ENCODE data around the gene SCLT1. TPM values are rescaled to one million over a fixed set of nuclear protein-coding genes. Genes with fewer than 3 reads are reported as not detected.

Gene SCLT1
- total RNA-seq, 1 experiment from 2014 or later, result 15.2 TPM

DNA sequence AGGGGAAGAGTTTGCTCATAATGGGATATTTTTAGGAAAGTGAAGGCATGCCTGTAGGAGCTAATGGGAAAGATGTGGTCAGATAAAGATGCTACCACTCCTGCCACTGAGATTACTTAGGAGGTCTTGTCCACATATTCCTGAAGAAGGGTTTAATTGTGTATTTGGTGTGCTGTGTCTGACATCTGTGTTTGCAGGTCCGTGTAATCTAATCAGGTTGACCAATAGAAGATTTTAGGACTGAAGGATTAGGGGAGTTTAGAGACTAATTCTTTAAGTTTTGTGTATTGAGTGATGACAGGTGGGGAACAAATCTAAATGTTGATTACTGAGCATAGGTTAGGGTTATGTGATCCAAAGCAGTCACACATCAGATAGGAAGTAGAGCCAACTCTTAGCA lies 226.6 kb downstream of the SCLT1 start:
- BruUV-seq (replicated peaks), result no TSS peak
- no peaks in the 10 kb centered on the region for H3K9me3 ChIP-seq (ENCODE audit: low read length)
- no peak overlapping the region for H3K4me2 ChIP-seq (ENCODE audit: low read length)
- no peak overlapping the region for H3K4me3 ChIP-seq (ENCODE audit: low read length)
- POLR2A ChIA-PET (ENCODE audit: unreplicated experiment), result no interaction called here
- no peaks in the 10 kb centered on the region for H3F3A ChIP-seq (ENCODE audit: low read length, unreplicated experiment)
- no peak overlapping the region for H2AFZ ChIP-seq (ENCODE audit: low read length)
- DNase-seq, result no peak
- H3K9me2 ChIP-seq (replicated peaks; ENCODE audit: low read length), result no peaks in the 10 kb centered on the region
- no peak overlapping the region for H3K9ac ChIP-seq (ENCODE audit: low read length)
- peaks cover 5% of the 10 kb centered on the region; the same call in 1 of the 2 replicates for H3K36me3 ChIP-seq (ENCODE audit: low read depth, low read length)
- no peaks in the 10 kb centered on the region for H3K4me1 ChIP-seq (ENCODE audit: insufficient read depth, low read length)
- no peaks in the 10 kb centered on the region for H3K27me3 ChIP-seq (ENCODE audit: low read length)
- CTCF ChIA-PET, result no interaction called here
- no peak overlapping the region for H3K27ac ChIP-seq (ENCODE audit: low read length)
- TF ChIP-seq EZH2phosphoT487 (IDR thresholded peaks at IDR 0.05; ENCODE audit: borderline replicate concordance, low read length) (no peak), EZH2 (IDR thresholded peaks at IDR 0.05; ENCODE audit: low read length, unreplicated experiment) (no peak)
- TF ChIP-seq, protein P1, sequence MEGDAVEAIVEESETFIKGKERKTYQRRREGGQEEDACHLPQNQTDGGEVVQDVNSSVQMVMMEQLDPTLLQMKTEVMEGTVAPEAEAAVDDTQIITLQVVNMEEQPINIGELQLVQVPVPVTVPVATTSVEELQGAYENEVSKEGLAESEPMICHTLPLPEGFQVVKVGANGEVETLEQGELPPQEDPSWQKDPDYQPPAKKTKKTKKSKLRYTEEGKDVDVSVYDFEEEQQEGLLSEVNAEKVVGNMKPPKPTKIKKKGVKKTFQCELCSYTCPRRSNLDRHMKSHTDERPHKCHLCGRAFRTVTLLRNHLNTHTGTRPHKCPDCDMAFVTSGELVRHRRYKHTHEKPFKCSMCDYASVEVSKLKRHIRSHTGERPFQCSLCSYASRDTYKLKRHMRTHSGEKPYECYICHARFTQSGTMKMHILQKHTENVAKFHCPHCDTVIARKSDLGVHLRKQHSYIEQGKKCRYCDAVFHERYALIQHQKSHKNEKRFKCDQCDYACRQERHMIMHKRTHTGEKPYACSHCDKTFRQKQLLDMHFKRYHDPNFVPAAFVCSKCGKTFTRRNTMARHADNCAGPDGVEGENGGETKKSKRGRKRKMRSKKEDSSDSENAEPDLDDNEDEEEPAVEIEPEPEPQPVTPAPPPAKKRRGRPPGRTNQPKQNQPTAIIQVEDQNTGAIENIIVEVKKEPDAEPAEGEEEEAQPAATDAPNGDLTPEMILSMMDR (conservative IDR thresholded peaks at IDR 0.05; ENCODE audit: low read depth, low read length), result no peak
- no peaks in the 10 kb centered on the region for H4K20me1 ChIP-seq (ENCODE audit: low read length)
- ATAC-seq, result no peak
- intact Hi-C loops (cut with micrococcal nuclease), result no loop called here
- no peaks in the 10 kb centered on the region for H3K79me2 ChIP-seq (ENCODE audit: low read length)

DNA sequence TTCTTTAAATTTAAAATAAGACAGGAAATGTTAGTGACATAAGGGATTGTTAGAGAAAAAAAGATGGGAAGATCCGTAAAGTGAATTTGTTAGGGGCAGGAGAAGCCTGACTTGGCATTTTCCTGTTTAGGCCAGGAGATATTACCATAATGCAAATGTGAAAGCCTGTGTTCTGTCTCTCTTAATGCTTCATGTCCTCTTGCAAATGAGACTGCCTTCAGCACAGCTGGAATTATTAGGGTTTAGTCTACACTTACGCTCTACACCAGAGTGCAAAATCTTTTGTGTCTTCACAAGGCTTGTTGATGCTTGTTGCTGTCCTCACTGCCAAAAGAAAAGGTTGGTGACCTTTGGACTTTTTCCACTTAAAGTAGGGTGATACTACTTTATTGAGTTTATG lies 227.1 kb downstream of the SCLT1 start:
- intact Hi-C loops (cut with micrococcal nuclease), result no loop called here
- Histone ChIP-seq H3K9ac (ENCODE audit: low read length) (no peak overlapping the region), H3K27ac (ENCODE audit: low read length) (no peak overlapping the region), H3K9me3 (ENCODE audit: low read length) (no peaks in the 10 kb centered on the region), H4K20me1 (ENCODE audit: low read length) (no peaks in the 10 kb centered on the region), H3K27me3 (ENCODE audit: low read length) (no peaks in the 10 kb centered on the region), H3K9me2 (replicated peaks; ENCODE audit: low read length) (no peaks in the 10 kb centered on the region), H3K36me3 (ENCODE audit: low read depth, low read length) (peaks cover under 1% of the 10 kb centered on the region; the same call in 1 of the 2 replicates), H3K4me3 (ENCODE audit: low read length) (no peak overlapping the region), H3K79me2 (ENCODE audit: low read length) (no peaks in the 10 kb centered on the region), H3K4me2 (ENCODE audit: low read length) (no peak overlapping the region), H3K4me1 (ENCODE audit: insufficient read depth, low read length) (no peaks in the 10 kb centered on the region), H2AFZ (ENCODE audit: low read length) (no peak overlapping the region), H3F3A (ENCODE audit: low read length, unreplicated experiment) (no peaks in the 10 kb centered on the region)
- ATAC-seq (no peak), DNase-seq (no peak)
- ChIA-PET CTCF (no interaction called here), POLR2A (ENCODE audit: unreplicated experiment) (no interaction called here)
- no TSS peak for BruUV-seq (replicated peaks)
- TF ChIP-seq EZH2 (IDR thresholded peaks at IDR 0.05; ENCODE audit: low read length, unreplicated experiment) (no peak), EZH2phosphoT487 (IDR thresholded peaks at IDR 0.05; ENCODE audit: borderline replicate concordance, low read length) (no peak)
- TF ChIP-seq, protein P1 (conservative IDR thresholded peaks at IDR 0.05; ENCODE audit: low read depth, low read length), result no peak

DNA sequence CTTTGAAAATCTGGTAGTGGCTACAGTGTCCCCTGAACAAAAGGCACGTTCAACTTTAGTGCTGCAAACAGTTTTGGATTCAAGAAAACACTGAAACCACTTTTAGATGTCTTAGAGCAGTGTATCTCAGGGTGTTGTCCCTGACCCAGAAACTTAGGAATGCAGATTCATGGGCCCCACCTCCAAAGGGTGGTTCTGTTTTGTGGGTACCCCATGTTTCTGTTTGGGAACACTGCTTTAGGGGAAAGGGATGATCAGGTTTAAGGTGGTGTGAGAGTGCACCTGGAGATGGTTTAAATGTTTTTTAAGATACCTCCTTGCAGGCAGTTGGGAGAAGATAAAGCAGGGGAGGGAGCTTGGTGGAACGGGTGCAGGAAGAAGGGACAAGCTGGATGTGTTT lies 228.2 kb downstream of the SCLT1 start:
- TF ChIP-seq, protein P1 (conservative IDR thresholded peaks at IDR 0.05; ENCODE audit: low read depth, low read length), result no peak
- TF ChIP-seq EZH2 (IDR thresholded peaks at IDR 0.05; ENCODE audit: low read length, unreplicated experiment) (no peak), EZH2phosphoT487 (IDR thresholded peaks at IDR 0.05; ENCODE audit: borderline replicate concordance, low read length) (no peak)
- Histone ChIP-seq H3K36me3 (ENCODE audit: low read depth, low read length) (no peaks in the 10 kb centered on the region; the same call in 1 of the 2 replicates), H3K9me2 (replicated peaks; ENCODE audit: low read length) (no peaks in the 10 kb centered on the region), H3K79me2 (ENCODE audit: low read length) (no peaks in the 10 kb centered on the region), H3F3A (ENCODE audit: low read length, unreplicated experiment) (no peaks in the 10 kb centered on the region), H3K27ac (ENCODE audit: low read length) (no peak overlapping the region), H3K9me3 (ENCODE audit: low read length) (no peaks in the 10 kb centered on the region), H3K9ac (ENCODE audit: low read length) (no peak overlapping the region), H2AFZ (ENCODE audit: low read length) (no peak overlapping the region), H3K4me2 (ENCODE audit: low read length) (no peak overlapping the region), H3K27me3 (ENCODE audit: low read length) (no peaks in the 10 kb centered on the region), H3K4me3 (ENCODE audit: low read length) (no peak overlapping the region), H4K20me1 (ENCODE audit: low read length) (no peaks in the 10 kb centered on the region), H3K4me1 (ENCODE audit: insufficient read depth, low read length) (no peaks in the 10 kb centered on the region)
- no peak for DNase-seq
- POLR2A ChIA-PET (ENCODE audit: unreplicated experiment), result no interaction called here
- intact Hi-C loops (cut with micrococcal nuclease), result no loop called here
- no TSS peak for BruUV-seq (replicated peaks)
- CTCF ChIA-PET, result no interaction called here
- ATAC-seq, result no peak

Measured in PC-3 (cell line).